Prostate gland (tissue), 2 donors: Measurements from ENCODE around the gene SPATA31D4. TPM values are rescaled to one million over a fixed set of nuclear protein-coding genes. Genes with fewer than 3 reads are reported as not detected.

Experiments used
- DNase-seq: peaks from one replicate; pipeline ENCODE4 v3.0.0-alpha.2; 2019; ENCODE audit warnings: low spot score
- H3K27ac ChIP-seq, 2 donors: fragments of 200-600 bp; sonication (generic); 2 replicates each; pipeline ENCODE4 v1.5.1; 2017 to 2019
- H3K27me3 ChIP-seq: fragments of 200-600 bp; sonication (generic); replicated peaks from 2 replicates; pipeline ENCODE4 v1.5.1; 2019; ENCODE audit not compliant: insufficient read depth
- H3K36me3 ChIP-seq, 2 donors: fragments of 200-600 bp; sonication (generic); 1 replicate in 1 of 2; 2 replicates in 1 of 2; pipeline versions ENCODE4 v1.5.1 to v1.8.1; 2017 to 2019
- H3K4me1 ChIP-seq: fragments of 200-600 bp; sonication (generic); replicated peaks from 2 replicates; pipeline ENCODE4 v1.5.1; 2019
- H3K4me3 ChIP-seq, 2 donors: fragments of 200-600 bp; sonication (generic); 2 replicates each; pipeline ENCODE4 v1.5.1; 2017 to 2019
- H3K9me3 ChIP-seq: fragments of 200-600 bp; sonication (generic); 2 replicates; pipeline ENCODE4 v1.5.1; 2017
- POLR2A ChIP-seq: fragments of 450-650 bp; IDR thresholded peaks from one replicate; pipeline ENCODE4 v1.6.1; 2016; ENCODE audit warnings: antibody characterized with exemption, mild to moderate bottlenecking
- POLR2AphosphoS5 ChIP-seq: sonication (generic); formaldehyde crosslinking; IDR thresholded peaks from one replicate; pipeline ENCODE4 v1.6.1; 2017; ENCODE audit warnings: antibody characterized with exemption
- WGBS: methylation state at CpG from one replicate; pipeline ENCODE4 v1.1.5; 2018; 5-methylcytosine and 5-hydroxymethylcytosine counted together
- intact Hi-C: fragments of 100-400 bp; cut with DNase I; formaldehyde crosslinking; loops from one replicate; pipeline ENCODE4 v1.14.2; 2022
- total RNA-seq, 2 donors: library from RNA; depleted of rRNA; stranded (reverse); fragments of >200 nt; gene quantifications; one replicate each; pipeline ENCODE4 v1.1.0, GENCODE V29; 2016
- TF ChIP-seq, protein P1 (sequence below), 4 experiments: fragments of 200-600 bp in 2 of 4; fragments of 450-650 bp in 2 of 4; sonication (generic) in 2 of 4; IDR thresholded peaks; 1 replicate in 3 of 4; 2 replicates in 1 of 4; pipeline ENCODE4 v1.5.1; 2016 to 2019; ENCODE audit warnings: antibody characterized with exemption in 4 of 4, mild to moderate bottlenecking in 2 of 4, moderate library complexity in 2 of 4

The SPATA31D4 gene
- total RNA-seq, 2 donors from 2014 or later, result 0.51 TPM; not detected in 1

DNA sequence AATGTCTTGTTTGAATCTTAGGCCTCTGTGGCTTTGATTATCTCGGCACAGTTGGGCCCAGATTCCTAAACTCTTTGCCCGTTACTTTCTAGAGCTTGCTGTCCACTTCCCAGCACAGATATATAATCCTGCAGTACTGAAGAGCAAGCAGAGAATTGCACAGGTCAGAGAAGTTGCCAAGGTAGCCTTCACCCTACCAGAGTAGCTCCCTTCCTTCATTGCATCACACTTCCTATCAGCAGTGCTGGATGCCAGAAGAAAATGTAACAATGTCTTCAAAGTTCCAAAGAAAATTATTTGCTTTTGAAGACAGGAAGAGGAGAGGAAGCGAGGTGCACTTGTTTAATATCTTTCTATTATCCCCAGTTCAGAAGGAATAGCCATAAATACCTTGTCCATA is 38.1 kb upstream of the SPATA31D4 start:
- H3K36me3 ChIP-seq, result no peaks in the 10 kb centered on the region
- H3K9me3 ChIP-seq, result no peaks in the 10 kb centered on the region
- WGBS, result 87% methylated on average over 3 of the region's 3 CpGs
- no peak for DNase-seq
- no peaks in the 10 kb centered on the region for H3K27me3 ChIP-seq
- intact Hi-C loops, result no loop called here
- no peak overlapping the region for H3K27ac ChIP-seq
- TF ChIP-seq, protein P1, sequence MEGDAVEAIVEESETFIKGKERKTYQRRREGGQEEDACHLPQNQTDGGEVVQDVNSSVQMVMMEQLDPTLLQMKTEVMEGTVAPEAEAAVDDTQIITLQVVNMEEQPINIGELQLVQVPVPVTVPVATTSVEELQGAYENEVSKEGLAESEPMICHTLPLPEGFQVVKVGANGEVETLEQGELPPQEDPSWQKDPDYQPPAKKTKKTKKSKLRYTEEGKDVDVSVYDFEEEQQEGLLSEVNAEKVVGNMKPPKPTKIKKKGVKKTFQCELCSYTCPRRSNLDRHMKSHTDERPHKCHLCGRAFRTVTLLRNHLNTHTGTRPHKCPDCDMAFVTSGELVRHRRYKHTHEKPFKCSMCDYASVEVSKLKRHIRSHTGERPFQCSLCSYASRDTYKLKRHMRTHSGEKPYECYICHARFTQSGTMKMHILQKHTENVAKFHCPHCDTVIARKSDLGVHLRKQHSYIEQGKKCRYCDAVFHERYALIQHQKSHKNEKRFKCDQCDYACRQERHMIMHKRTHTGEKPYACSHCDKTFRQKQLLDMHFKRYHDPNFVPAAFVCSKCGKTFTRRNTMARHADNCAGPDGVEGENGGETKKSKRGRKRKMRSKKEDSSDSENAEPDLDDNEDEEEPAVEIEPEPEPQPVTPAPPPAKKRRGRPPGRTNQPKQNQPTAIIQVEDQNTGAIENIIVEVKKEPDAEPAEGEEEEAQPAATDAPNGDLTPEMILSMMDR (IDR thresholded peaks at IDR 0.05), result no peak
- no peak for TF ChIP-seq POLR2A
- TF ChIP-seq POLR2AphosphoS5, result no peak
- no peak overlapping the region for H3K4me3 ChIP-seq
- H3K4me1 ChIP-seq, result no peaks in the 10 kb centered on the region

DNA sequence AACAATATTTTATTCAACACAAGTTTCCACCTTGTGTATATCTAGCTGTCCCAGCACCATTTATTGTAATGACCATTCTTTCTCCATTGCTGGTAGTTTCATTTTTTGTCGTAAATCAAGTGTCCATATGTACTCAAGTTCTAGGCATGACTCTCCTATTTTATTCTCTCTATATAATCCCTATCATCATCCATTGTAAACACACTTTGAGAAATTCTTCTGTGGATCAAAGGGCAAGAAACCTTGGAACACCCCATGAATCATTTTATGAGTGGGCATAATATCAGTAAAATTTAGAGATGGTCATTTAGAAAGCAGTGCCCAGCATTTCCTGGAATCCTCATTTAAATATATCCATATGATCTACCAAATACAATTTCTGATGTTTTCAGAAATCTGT is 35.8 kb upstream of the SPATA31D4 start:
- Histone ChIP-seq H3K27ac (no peak overlapping the region), H3K4me1 (no peaks in the 10 kb centered on the region), H3K27me3 (no peaks in the 10 kb centered on the region), H3K36me3 (no peaks in the 10 kb centered on the region), H3K4me3 (no peak overlapping the region), H3K9me3 (no peaks in the 10 kb centered on the region)
- WGBS, result 91% methylated on average over 1 of the region's 1 CpG
- intact Hi-C loops, result no loop called here
- no peak for DNase-seq
- TF ChIP-seq, protein P1 (IDR thresholded peaks at IDR 0.05), result no peak
- TF ChIP-seq POLR2A, result no peak
- no peak for TF ChIP-seq POLR2AphosphoS5

DNA sequence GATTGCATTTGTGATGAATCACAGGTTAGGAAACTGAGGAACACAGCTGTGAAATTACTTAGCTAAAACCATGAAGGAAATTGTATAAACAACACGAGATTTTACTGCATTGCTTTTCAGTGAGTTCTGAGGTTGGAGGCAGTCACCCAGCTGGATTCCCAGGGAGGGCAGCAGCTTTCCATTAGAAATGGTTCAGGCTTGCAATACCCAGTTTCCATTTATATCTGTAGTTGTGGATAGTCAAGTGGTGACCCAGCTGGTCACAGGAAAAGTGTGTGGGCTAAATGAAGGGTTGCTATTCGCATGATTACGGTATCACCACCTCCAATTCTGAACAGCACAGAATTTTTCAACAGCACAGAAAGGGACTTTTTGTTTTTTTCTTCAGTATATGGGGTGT is 34.3 kb upstream of the SPATA31D4 start:
- no peaks in the 10 kb centered on the region for H3K9me3 ChIP-seq
- no peak overlapping the region for H3K4me3 ChIP-seq
- no peaks in the 10 kb centered on the region for H3K4me1 ChIP-seq
- TF ChIP-seq POLR2A, result no peak
- TF ChIP-seq POLR2AphosphoS5, result no peak
- TF ChIP-seq, protein P1 (IDR thresholded peaks at IDR 0.05), result no peak
- WGBS, result 85% methylated on average over 3 of the region's 3 CpGs
- intact Hi-C loops, result no loop called here
- no peaks in the 10 kb centered on the region for H3K27me3 ChIP-seq
- no peaks in the 10 kb centered on the region for H3K36me3 ChIP-seq
- H3K27ac ChIP-seq, result no peak overlapping the region
- no peak for DNase-seq

DNA sequence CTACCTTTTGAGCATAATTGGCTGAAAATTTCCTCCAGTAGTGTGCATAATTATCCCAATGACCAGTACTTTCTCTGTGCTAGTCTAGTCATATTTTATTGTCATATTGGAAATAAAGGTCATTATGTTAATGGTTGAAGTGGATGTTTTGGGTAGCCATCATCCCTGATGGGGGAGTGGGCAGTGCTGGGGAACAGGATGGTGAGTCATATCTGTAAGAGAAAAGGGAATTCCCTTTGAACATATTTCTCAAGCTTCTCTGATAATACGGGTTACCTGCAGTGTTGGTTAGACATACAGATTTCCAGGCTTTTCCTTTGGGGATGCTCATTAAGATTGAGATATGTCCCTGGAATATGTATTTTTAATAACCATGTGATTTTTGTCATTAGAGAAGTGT is 33.3 kb upstream of the SPATA31D4 start:
- intact Hi-C loops, result no loop called here
- no peaks in the 10 kb centered on the region for H3K27me3 ChIP-seq
- no peak for TF ChIP-seq POLR2AphosphoS5
- TF ChIP-seq POLR2A, result no peak
- TF ChIP-seq, protein P1 (IDR thresholded peaks at IDR 0.05), result no peak

DNA sequence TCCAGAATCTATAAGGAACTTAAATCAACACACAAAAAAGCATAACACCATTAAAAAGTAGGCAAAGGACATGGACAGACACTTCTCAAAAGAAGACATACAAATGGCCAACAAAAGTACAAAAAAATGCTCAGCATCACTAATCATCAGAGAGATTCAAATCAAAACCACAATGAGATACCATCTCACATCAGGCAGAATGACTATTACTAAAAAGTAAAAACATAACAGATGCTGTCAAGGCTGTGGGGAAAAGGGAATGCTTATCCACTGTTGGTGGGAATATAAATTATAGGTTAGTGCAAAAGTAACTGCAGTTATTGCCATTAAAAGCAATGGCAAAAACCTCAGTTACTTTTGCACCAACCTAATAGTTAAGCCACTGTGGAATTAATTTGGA is 32.2 kb upstream of the SPATA31D4 start:
- Histone ChIP-seq H3K4me1 (no peaks in the 10 kb centered on the region), H3K36me3 (no peaks in the 10 kb centered on the region), H3K4me3 (no peak overlapping the region), H3K27ac (no peak overlapping the region), H3K9me3 (no peaks in the 10 kb centered on the region), H3K27me3 (no peaks in the 10 kb centered on the region)
- no peak for DNase-seq
- intact Hi-C loops, result no loop called here
- TF ChIP-seq POLR2AphosphoS5, result no peak
- TF ChIP-seq, protein P1 (IDR thresholded peaks at IDR 0.05), result no peak
- no peak for TF ChIP-seq POLR2A

More for the DNA sequence above, 33.3 kb upstream of the SPATA31D4 start:
- DNase-seq, result no peak
- Histone ChIP-seq H3K36me3 (no peaks in the 10 kb centered on the region), H3K27ac (no peak overlapping the region), H3K9me3 (no peaks in the 10 kb centered on the region), H3K4me3 (no peak overlapping the region), H3K4me1 (no peaks in the 10 kb centered on the region)
- WGBS, result 94% methylated on average over 1 of the region's 1 CpG
